SK-N-SH (cell line): ENCODE measurements around the gene GMPR2. TPM values are rescaled to one million over a fixed set of nuclear protein-coding genes. Genes with fewer than 3 reads are reported as not detected.

ENCODE experiments used
- CTCF ChIA-PET: fragments of 300-600, 350-600 bp; formaldehyde crosslinking; extraction: SDS; loops from one replicate; lab custom pipeline; 2021; lab: Yijun Ruan, JAX
- POLR2A ChIA-PET: fragments of 350-600 bp; sonication (Branson Sonifier 250); formaldehyde crosslinking; extraction: SDS; loops from one replicate; lab custom pipeline; 2020; ENCODE audit warnings: antibody characterized with exemption, inconsistent platforms; lab: Yijun Ruan, JAX
- DNase-seq: peaks from one replicate; pipeline ENCODE4 v3.0.0; 2012
- H2AFZ ChIP-seq: fragments of 200-600 bp; sonication (generic); 2 replicates; pipeline ENCODE4 v1.8.1; 2016; ENCODE audit warnings: antibody characterized with exemption, mild to moderate bottlenecking, low read depth
- H3F3A ChIP-seq: fragments of 200-600 bp; sonication (generic); replicated peaks from 2 replicates; pipeline ENCODE3; 2016; ENCODE audit warnings: antibody characterized with exemption, mild to moderate bottlenecking; ENCODE audit not compliant: insufficient read depth
- H3K27ac ChIP-seq, 2 experiments: fragments of 200-500 bp in 1 of 2; fragments of 200-600 bp in 1 of 2; sonication (Bioruptor generic) in 1 of 2; sonication (generic), shearing (Covaris generic) in 1 of 2; 2 replicates each; pipeline versions ENCODE4 v1.5.1 to v1.6.1; 2014 to 2016; ENCODE audit warnings: low read depth in 2 of 2, inconsistent platforms in 1 of 2, low read length in 1 of 2, mild to moderate bottlenecking in 1 of 2, mixed read lengths in 1 of 2
- H3K27me3 ChIP-seq: fragments of 200-600 bp; sonication (generic), shearing (Covaris generic); 2 replicates; pipeline ENCODE4 v1.6.1; 2016; ENCODE audit warnings: mixed run types; ENCODE audit not compliant: insufficient read depth
- H3K36me3 ChIP-seq, 2 experiments: fragments of 200-500 bp in 1 of 2; fragments of 200-600 bp in 1 of 2; sonication (Bioruptor generic) in 1 of 2; sonication (generic) in 1 of 2; replicated peaks in 1 of 2; 2 replicates each; pipeline versions ENCODE3 to v1.5.1; 2014 to 2016; ENCODE audit warnings: low read length in 1 of 2, mild to moderate bottlenecking in 1 of 2; ENCODE audit not compliant: insufficient read depth in 2 of 2, control insufficient read depth in 1 of 2
- H3K4me1 ChIP-seq, 2 experiments: fragments of 200-500 bp in 1 of 2; fragments of 200-600 bp in 1 of 2; sonication (Bioruptor generic) in 1 of 2; sonication (generic), shearing (Covaris generic) in 1 of 2; 2 replicates each; pipeline versions ENCODE4 v1.5.1 to v1.6.1; 2014 to 2016; ENCODE audit warnings: low read depth in 1 of 2, low read length in 1 of 2, mixed run types in 1 of 2; ENCODE audit not compliant: insufficient read depth in 2 of 2, control insufficient read depth in 1 of 2
- H3K4me2 ChIP-seq: fragments of 200-600 bp; sonication (generic), shearing (Covaris generic); 2 replicates; pipeline ENCODE4 v1.6.1; 2017; ENCODE audit warnings: mixed run types
- H3K4me3 ChIP-seq, 2 experiments: fragments of 200-500 bp in 1 of 2; fragments of 200-600 bp in 1 of 2; sonication (Bioruptor generic) in 1 of 2; sonication (generic), shearing (Covaris generic) in 1 of 2; 2 replicates each; pipeline versions ENCODE4 v1.5.1 to v1.8.1; 2014 to 2016; ENCODE audit warnings: low read depth in 2 of 2, inconsistent platforms in 1 of 2, low read length in 1 of 2, mild to moderate bottlenecking in 1 of 2, mixed read lengths in 1 of 2, moderate library complexity in 1 of 2
- H3K79me2 ChIP-seq: fragments of 200-600 bp; sonication (generic); 2 replicates; pipeline ENCODE4 v1.8.1; 2017; ENCODE audit warnings: mild to moderate bottlenecking; ENCODE audit not compliant: insufficient read depth
- H3K9ac ChIP-seq: fragments of 200-600 bp; sonication (generic); 2 replicates; pipeline ENCODE4 v1.6.1; 2017; ENCODE audit warnings: mixed run types
- H3K9me2 ChIP-seq: fragments of 200-600 bp; sonication (generic); 2 replicates; pipeline ENCODE4 v1.6.1; 2017; ENCODE audit warnings: mixed run types
- H3K9me3 ChIP-seq: fragments of 200-600 bp; sonication (generic); 2 replicates; pipeline ENCODE4 v1.6.1; 2017; ENCODE audit warnings: mixed run types, mild to moderate bottlenecking, moderate library complexity
- H4K20me1 ChIP-seq: fragments of 200-600 bp; sonication (generic); 2 replicates; pipeline ENCODE4 v1.6.1; 2017; ENCODE audit warnings: mild to moderate bottlenecking, mixed run types; ENCODE audit not compliant: insufficient read depth
- CHD2 ChIP-seq: fragments of 150-350 bp; IDR thresholded peaks from 2 replicates; pipeline ENCODE4 v1.6.1; 2018; ENCODE audit warnings: low read length; ENCODE audit not compliant: partially characterized antibody
- ELF1 ChIP-seq: IDR thresholded peaks from 2 replicates; pipeline ENCODE4 v1.4.0; 2012
- EP300 ChIP-seq, 2 experiments: IDR thresholded peaks; 2 replicates each; pipeline versions ENCODE4 v1.4.0 to v1.6.1; 2012; ENCODE audit warnings: borderline replicate concordance in 1 of 2, low read depth in 1 of 2, low read length in 1 of 2
- FOSL2 ChIP-seq: IDR thresholded peaks from 2 replicates; pipeline ENCODE4 v1.4.0; 2012; ENCODE audit warnings: low read depth, mild to moderate bottlenecking, moderate library complexity, borderline replicate concordance
- GABPA ChIP-seq: IDR thresholded peaks from 2 replicates; pipeline ENCODE4 v1.4.0; 2012; ENCODE audit warnings: low read depth, mild to moderate bottlenecking
- MXI1 ChIP-seq: IDR thresholded peaks from 2 replicates; pipeline ENCODE4 v1.6.1; 2012; ENCODE audit warnings: mild to moderate bottlenecking, low read depth, low read length, improper control_type of control experiment
- NFIC ChIP-seq: IDR thresholded peaks from 2 replicates; pipeline ENCODE4 v1.4.0; 2012; ENCODE audit warnings: borderline replicate concordance
- POLR2AphosphoS5 ChIP-seq: IDR thresholded peaks from 2 replicates; pipeline ENCODE4 v1.6.1; 2012; ENCODE audit warnings: low read depth, low read length
- RAD21 ChIP-seq: IDR thresholded peaks from 2 replicates; pipeline ENCODE4 v1.6.1; 2012; ENCODE audit warnings: mild to moderate bottlenecking, low read length
- RCOR1 ChIP-seq: fragments of 150-350 bp; IDR thresholded peaks from 2 replicates; pipeline ENCODE4 v1.6.1; 2017; ENCODE audit warnings: antibody characterized with exemption, low read length
- RFX5 ChIP-seq: IDR thresholded peaks from 2 replicates; pipeline ENCODE4 v1.6.1; 2012; ENCODE audit warnings: mild to moderate bottlenecking, improper control_type of control experiment, low read length
- SIN3A ChIP-seq: IDR thresholded peaks from 2 replicates; pipeline ENCODE4 v1.6.1; 2012; ENCODE audit warnings: low read depth, mild to moderate bottlenecking, low read length, moderate library complexity, borderline replicate concordance
- TAF1 ChIP-seq: IDR thresholded peaks from 2 replicates; pipeline ENCODE4 v1.6.1; 2012; ENCODE audit warnings: low read depth, mild to moderate bottlenecking, low read length, moderate library complexity, borderline replicate concordance
- TCF12 ChIP-seq: IDR thresholded peaks from 2 replicates; pipeline ENCODE4 v1.4.0; 2012
- TEAD4 ChIP-seq: IDR thresholded peaks from 2 replicates; pipeline ENCODE4 v1.4.0; 2012; ENCODE audit warnings: mild to moderate bottlenecking, borderline replicate concordance; ENCODE audit not compliant: insufficient read depth
- WGBS: methylation state at CpG from one replicate; pipeline ENCODE4 v1.1.6; 2017; ENCODE audit warnings: low lambda C conversion rate; 5-methylcytosine and 5-hydroxymethylcytosine counted together
- polyA plus RNA-seq, 3 experiments: library from polyadenylated mRNA; depleted of rRNA; stranded (reverse); fragments of >200 nt; gene quantifications; 2 replicates each; pipeline ENCODE4 v1.2.3, GENCODE V29; 2012
- TF ChIP-seq, protein P1 (sequence below): IDR thresholded peaks from 2 replicates; pipeline ENCODE4 v1.4.0; 2012; ENCODE audit warnings: low read depth, borderline replicate concordance
- TF ChIP-seq, protein P2 (sequence below): IDR thresholded peaks from 2 replicates; pipeline ENCODE4; 2012
- TF ChIP-seq, protein P3 (sequence below): IDR thresholded peaks from 2 replicates; pipeline ENCODE4 v1.4.0; 2012; ENCODE audit warnings: low read depth

Gene GMPR2
- polyA plus RNA-seq, 1 of the 3 experiments (the other 2 are of a cell fraction) = 97.0 TPM

DNA sequence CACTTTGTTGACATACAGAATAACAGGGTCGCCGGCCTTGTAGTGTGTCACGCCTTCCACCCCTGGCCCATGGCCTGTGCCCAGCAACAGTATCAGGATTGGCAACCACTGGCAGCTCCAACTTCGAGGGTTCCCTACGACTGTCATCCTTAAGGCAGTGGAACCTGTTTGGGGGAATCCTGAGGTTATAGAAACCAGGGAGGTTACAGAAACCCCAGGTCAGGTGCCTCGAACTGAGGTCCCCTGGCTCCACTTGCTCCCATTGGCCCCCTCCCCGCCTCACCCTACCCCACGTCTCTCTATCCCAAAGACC, 37.9 kb upstream of the GMPR2 start:
- H3K4me3 ChIP-seq = peak overlapping the region; percentile 84 to 85
- no peaks in the 10 kb centered on the region for H3K9me3 ChIP-seq
- peaks cover 79% of the 10 kb centered on the region for H3K79me2 ChIP-seq
- peak overlapping the region; percentile 87; the same call in 1 of the 2 replicates for H2AFZ ChIP-seq
- 35% methylated on average over 5 of the region's 8 CpGs for WGBS
- peak overlapping the region; percentile 88 to 89 for H3K27ac ChIP-seq
- no peak for DNase-seq
- TF ChIP-seq RAD21 (no peak), RCOR1 (no peak), RFX5 (no peak), EP300 (IDR thresholded peaks at IDR 0.05; ENCODE audit: borderline replicate concordance in 1 of 2, low read depth in 1 of 2, low read length in 1 of 2) (no peak), POLR2AphosphoS5 (no peak)
- TF ChIP-seq, protein P1, sequence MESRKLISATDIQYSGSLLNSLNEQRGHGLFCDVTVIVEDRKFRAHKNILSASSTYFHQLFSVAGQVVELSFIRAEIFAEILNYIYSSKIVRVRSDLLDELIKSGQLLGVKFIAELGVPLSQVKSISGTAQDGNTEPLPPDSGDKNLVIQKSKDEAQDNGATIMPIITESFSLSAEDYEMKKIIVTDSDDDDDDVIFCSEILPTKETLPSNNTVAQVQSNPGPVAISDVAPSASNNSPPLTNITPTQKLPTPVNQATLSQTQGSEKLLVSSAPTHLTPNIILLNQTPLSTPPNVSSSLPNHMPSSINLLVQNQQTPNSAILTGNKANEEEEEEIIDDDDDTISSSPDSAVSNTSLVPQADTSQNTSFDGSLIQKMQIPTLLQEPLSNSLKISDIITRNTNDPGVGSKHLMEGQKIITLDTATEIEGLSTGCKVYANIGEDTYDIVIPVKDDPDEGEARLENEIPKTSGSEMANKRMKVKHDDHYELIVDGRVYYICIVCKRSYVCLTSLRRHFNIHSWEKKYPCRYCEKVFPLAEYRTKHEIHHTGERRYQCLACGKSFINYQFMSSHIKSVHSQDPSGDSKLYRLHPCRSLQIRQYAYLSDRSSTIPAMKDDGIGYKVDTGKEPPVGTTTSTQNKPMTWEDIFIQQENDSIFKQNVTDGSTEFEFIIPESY = no peak
- TF ChIP-seq, protein P2, sequence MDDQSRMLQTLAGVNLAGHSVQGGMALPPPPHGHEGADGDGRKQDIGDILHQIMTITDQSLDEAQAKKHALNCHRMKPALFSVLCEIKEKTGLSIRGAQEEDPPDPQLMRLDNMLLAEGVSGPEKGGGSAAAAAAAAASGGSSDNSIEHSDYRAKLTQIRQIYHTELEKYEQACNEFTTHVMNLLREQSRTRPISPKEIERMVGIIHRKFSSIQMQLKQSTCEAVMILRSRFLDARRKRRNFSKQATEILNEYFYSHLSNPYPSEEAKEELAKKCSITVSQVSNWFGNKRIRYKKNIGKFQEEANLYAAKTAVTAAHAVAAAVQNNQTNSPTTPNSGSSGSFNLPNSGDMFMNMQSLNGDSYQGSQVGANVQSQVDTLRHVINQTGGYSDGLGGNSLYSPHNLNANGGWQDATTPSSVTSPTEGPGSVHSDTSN = no peak
- TF ChIP-seq, protein P3, sequence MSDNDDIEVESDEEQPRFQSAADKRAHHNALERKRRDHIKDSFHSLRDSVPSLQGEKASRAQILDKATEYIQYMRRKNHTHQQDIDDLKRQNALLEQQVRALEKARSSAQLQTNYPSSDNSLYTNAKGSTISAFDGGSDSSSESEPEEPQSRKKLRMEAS = no peak
- peaks cover 3% of the 10 kb centered on the region for H3F3A ChIP-seq
- H3K36me3 ChIP-seq = peaks cover 21 to 29% of the 10 kb centered on the region in 2 experiments
- H3K9ac ChIP-seq = peak overlapping the region; percentile 97
- no peaks in the 10 kb centered on the region for H3K9me2 ChIP-seq
- no peaks in the 10 kb centered on the region for H4K20me1 ChIP-seq
- H3K4me1 ChIP-seq = peaks cover 11% of the 10 kb centered on the region in 2 experiments; a peak in 2 of 4 replicates
- peak overlapping the region; percentile 97 for H3K4me2 ChIP-seq
- POLR2A ChIA-PET = interaction anchor here (1.1 to 2.4 kb wide), 9 partner anchors 11 to 101 kb away, joined by 3 to 15 read pairs (median 8); partner anchors contain the start of genes CHMP4A, DCAF11, MDP1 and NRL
- no peaks in the 10 kb centered on the region for H3K27me3 ChIP-seq
- CTCF ChIA-PET = interaction anchor here (1.0 to 1.6 kb wide), 5 partner anchors 19 to 86 kb away, joined by 3 to 7 read pairs (median 4); partner anchors contain the start of genes CHMP4A, IRF9 and TINF2

DNA sequence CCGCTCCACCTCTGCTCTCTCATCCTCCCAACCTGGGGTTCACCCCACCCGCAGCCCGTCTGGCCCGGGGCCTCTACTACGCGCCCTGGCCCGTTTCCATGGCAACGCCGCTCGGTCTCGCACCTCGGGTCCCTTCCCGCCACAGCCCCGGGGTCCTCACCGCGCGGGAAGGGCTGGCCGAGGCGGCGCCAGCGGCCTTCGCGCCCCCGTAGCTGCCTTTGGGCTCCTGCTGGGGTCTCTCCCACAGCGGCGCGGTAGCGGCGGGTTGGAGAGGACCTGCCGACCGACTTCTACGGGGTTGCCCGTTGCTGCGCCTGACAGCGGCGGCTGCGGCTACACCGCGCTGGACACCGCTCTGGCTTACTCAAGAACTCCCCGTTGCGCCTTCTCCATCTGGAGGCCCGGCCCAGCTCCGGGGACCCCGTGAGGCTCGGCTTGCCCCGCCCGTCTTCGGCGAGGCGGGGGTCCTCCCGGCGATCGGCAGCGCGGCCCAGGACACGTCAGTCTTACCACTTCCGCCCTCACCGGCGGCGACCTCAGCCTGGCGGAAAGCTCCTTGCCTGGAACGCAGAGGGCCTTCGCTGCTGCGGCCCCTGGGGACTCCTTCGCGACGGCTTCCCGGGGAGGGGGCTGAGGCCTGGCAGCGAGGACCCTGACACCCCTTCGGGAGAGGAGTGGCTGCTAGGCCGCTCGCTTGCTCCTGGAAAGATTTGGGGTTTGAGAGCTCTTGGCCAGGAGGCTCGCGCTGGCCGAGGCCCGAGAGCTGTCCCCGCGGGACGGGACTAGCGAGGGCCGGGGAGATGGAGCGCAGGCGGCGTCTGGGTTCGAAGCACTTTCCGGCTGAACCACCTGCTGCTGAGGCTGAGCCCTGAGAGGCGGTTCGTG, 37.3 kb upstream of the GMPR2 start, which contains the start of gene TM9SF1:
Gene TM9SF1, minus strand, starts transcription at position 256 of the 885 bp plus-strand sequence. CDS start 422 bp downstream, outside the sequence.
- H2AFZ ChIP-seq = peak within 1 kb of the TSS; percentile 87
- H4K20me1 ChIP-seq = no peaks in the 10 kb centered on the region
- H3K27ac ChIP-seq = peak within 1 kb of the TSS; percentile 88 to 89
- peak within 1 kb of the TSS; percentile 97 for H3K9ac ChIP-seq
- 1% methylated on average over 37 of the region's 89 CpGs for WGBS
- peaks cover 11% of the 10 kb centered on the region in 2 experiments; a peak in 2 of 4 replicates for H3K4me1 ChIP-seq
- H3K36me3 ChIP-seq = peaks cover 15 to 31% of the 10 kb centered on the region in 2 experiments
- H3K4me2 ChIP-seq = peak within 1 kb of the TSS; percentile 97
- H3K79me2 ChIP-seq = peaks cover 84% of the 10 kb centered on the region
- H3K9me3 ChIP-seq = no peaks in the 10 kb centered on the region
- DNase-seq = peak; percentile 94
- ChIA-PET POLR2A (interaction anchor here (0.9 to 2.4 kb wide), 15 partner anchors 10 to 101 kb away, joined by 3 to 15 read pairs (median 6); partner anchors contain the start of genes CHMP4A, DCAF11, MDP1 and NRL), CTCF (interaction anchor here (0.8 to 1.9 kb wide), 9 partner anchors 9 to 113 kb away, joined by 3 to 8 read pairs (median 4); partner anchors contain the start of genes CHMP4A, CIDEB, IRF9 and MDP1)
- no peaks in the 10 kb centered on the region for H3K27me3 ChIP-seq
- no peaks in the 10 kb centered on the region for H3K9me2 ChIP-seq
- H3F3A ChIP-seq = no peaks in the 10 kb centered on the region
- peak within 1 kb of the TSS; percentile 84 to 85 for H3K4me3 ChIP-seq
- peak; percentile 100 for TF ChIP-seq ELF1
- TF ChIP-seq, protein P2 = no peak
- TF ChIP-seq GABPA = peak; percentile 86
- TF ChIP-seq, protein P3 = peak; percentile 83
- TF ChIP-seq CHD2 = peak; percentile 46
- TF ChIP-seq POLR2AphosphoS5 = peak; percentile 78
- no peak for TF ChIP-seq TEAD4
- peak; percentile 27; the same call in 1 of the 2 replicates for TF ChIP-seq TCF12
- TF ChIP-seq MXI1 = peak; percentile 40; the same call in 1 of the 2 replicates
- TF ChIP-seq FOSL2 = no peak
- TF ChIP-seq SIN3A = 0 out of 2 replicates have a peak, but pooled peaks have one; percentile 13
- peak in 1 of 2 experiments; percentile 7; a peak in 1 of 4 replicates for TF ChIP-seq EP300 (IDR thresholded peaks at IDR 0.05; ENCODE audit: borderline replicate concordance in 1 of 2, low read depth in 1 of 2, low read length in 1 of 2)
- TF ChIP-seq NFIC = no peak
- peak; percentile 54; the same call in 1 of the 2 replicates for TF ChIP-seq TAF1
